NCI-H1930 (cell line): ENCODE measurements around the gene EPHA2.

Source experiments
- DNase-seq, 2 experiments: peaks; one replicate each; lab custom pipeline; 2025; lab: John Stamatoyannopoulos, UW

EPHA2 gene

GRCh38 chr1:16149702-16150488, 6.0 kb downstream of the EPHA2 start:
- DNase-seq = no peak

- no peak for DNase-seq
Observed at GRCh38 chr1:16149146-16149545, 6.7 kb downstream of the EPHA2 start.

DNA sequence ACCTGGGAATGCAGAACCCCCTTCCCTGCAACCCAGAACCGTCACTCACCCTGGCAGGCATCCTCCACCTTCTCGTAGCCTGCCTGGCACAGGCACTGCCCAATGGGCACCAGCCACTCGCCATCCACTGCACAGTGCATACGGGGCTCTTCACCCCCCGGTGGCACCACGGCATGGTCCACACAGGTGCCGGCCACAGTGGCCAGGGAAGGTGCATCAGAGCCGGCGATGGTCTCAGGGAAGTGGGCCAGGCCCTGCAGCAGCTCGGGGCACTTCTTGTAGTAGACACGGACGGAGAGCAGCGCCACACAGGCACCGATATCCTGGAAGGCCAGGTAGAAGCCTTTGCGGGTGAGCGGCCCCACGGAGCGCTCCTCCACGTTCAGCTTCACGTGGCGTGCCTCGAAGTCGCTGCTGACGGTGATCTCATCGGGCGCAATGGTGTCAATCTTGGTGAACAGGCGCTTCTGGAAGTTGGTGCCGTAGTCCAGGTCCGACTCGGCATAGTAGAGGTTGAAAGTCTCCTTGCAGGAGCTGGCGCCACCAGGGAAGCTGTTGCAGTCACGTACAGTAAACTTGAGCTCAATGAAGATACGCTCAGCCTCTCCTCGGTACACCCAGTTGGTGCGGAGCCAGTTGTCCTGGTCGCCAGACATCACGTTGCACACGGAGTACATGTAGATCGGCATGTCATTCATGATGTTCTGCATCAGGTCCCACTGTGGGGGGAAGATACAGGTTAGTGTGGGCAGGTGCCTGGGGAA, 7.4 kb downstream of the EPHA2 start:
- DNase-seq = no peak

DNA sequence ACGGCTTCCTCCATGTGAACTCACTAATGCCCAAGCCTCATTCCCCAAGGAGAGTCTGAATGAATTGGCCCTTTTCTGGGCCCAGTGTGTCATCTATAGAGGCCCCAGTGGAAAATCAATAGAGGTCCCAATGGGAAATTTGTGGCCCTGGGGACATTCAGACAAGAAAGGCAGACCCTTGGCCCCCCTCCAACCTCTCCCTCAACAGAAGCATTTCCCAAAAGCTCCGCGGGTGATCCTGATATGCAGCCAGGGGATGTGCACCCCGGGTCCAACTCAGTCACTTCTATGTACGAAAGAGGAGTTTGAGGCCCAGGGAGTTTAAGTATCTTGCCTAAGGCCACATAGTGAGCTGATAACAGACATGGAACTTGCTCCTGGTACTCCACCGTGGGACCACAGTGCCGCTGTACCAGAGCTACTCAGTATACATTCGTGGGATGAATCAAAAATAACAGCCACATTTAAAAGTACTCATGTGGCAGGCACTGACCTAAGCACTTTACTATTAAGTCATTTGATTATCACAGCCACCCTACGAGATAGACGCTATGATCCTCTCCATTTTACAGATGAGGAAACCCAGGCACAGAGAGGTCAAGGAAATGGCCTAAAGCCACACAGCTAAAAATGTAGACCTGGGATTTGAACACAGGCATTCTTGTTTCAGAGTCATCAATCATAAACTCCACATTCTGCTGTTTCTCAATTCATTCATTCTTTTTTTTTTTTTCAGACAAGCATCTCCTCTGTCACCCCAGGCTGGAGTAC, 8.5 kb downstream of the EPHA2 start:
- no peak for DNase-seq

- DNase-seq = no peak
Observed at GRCh38 chr1:16146279-16147155, 9.4 kb downstream of the EPHA2 start.

GRCh38 chr1:16145662-16146278, 10.1 kb downstream of the EPHA2 start:
- DNase-seq = no peak

- DNase-seq = no peak
Observed at GRCh38 chr1:16145030-16145661, 10.7 kb downstream of the EPHA2 start.

DNA sequence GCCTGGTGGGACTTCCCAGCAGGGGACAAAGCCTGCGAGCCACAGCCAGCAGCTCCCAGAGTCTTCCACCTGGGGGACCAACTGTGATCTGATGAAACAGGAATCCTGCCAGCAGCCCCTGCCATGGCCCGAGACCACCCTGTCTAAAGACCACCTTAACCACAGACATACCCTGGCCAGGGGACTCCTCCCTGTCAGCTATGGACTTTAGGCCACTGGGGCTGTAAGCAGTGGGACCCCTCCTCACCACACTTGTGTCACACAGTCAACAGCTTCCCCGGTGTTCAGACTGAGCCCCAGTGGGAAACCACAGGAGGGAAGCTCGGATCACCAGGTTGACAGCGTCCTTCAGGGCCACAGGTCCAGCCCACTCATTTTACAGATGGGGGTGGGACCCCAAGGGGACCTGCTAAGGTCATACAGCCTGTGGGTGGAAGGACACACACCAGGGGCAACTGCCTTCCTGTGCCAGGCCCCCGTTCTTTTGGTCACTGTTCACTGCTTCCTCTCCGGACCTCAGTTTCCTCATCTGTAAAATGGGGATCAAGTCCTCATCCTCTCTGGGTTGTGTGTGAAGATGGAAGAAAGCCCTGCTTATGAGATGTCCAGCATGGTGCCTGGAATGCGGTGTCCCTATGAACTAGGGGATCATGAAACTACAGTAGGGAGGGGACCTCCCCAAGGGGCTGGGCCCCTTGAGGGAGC, 11.4 kb downstream of the EPHA2 start:
- DNase-seq = no peak

DNA sequence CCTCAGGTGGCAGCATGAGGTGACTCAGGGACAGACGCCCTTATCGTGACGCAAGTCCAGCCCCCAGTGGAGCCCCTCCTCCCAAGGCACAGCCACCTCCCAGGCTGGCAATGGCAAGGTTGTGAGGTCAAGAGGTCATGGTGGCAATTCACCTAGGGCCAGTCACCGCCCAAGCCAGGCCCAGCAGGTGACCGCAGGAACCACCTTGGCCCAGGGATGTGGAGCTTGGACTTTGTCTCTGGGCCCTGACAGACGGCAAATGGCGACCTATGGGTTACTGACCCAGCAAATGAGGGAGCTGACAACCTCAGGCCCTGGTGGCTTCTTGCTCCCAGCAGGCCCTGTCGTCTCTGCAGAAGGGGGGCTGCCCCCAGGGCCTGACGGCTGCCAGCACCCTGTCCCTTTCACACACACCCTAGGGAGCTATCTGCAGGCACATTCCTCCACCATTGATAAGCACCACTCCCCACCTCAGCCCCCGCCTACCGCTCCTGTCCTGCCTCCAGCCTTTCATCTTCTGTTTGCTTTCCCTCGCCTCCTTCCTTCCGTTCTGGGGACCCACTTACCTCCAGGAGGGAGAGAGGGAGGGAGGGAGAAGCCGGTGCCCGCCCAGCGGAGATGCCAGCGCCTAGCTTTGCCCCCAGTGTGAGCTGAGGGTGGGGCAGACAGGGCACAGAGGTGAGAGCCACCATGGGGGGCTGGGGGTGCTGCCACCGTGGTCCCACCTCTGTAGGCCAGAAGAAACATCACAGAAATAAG, 12.1 kb downstream of the EPHA2 start:
- DNase-seq = no peak

- no peak for DNase-seq
Observed at GRCh38 chr1:16143005-16143565, 12.8 kb downstream of the EPHA2 start.

- no peak for DNase-seq
Observed at GRCh38 chr1:16142383-16142995, 13.4 kb downstream of the EPHA2 start.

DNA sequence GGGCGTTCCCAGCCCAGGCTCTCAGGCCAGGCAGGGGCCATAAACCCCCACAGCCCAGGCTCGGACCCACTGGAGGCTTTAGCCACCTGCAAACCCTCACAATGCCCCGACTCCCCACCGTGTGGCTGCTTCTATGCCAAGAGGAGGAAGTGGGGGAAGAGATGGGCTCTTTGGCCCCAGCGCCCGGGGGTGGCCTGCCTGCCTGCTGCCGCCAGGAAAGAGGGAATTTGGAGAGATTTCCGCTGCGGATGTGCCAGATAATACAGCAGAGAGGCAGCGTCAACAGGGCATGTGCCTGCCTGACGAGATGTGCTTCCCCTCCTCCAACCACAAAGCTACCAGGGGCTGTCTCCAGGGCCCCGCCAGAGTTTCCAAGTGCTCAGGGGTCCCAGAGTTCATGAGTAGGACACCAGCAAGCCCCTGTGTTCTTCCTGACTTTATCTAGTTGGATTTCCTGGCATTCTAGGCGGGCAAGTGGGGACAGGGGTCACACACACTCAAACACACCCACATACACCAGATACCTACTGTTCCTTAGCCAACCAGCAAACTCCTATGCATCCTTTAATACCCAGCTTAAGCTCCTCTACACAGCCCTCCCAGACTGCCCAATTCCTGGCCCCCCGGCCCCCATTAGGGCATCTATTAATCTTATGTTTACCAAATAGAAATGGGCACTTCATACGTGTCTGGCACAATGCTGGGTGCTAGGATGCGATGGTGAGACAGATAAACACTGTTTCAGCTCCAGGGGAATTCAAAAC, 14.1 kb downstream of the EPHA2 start:
- no peak for DNase-seq

DNA sequence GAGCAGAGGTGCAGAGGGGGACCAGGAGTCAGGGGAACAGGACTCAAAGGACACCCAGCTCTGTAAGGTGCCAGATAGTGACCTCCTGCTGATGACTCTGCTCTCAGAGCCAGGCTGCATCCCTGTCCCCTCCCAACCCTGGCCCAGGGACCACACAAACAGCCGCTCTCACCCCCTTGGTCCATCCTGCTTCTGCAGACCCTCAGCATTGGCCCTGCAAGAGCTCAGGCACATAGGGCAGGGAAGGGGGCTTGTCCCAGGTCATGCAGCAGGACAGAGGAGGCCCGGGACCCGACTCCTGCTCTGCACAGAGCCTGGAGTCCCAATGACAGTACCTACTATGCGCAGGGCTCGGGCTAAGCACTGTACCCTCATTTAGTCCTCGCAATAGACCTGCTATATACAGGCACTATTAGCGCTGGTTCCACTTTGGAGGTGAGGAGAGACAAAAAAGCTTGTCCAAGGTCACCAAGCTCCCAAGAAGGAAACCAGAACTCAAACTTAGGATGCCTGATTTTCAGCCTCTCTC, 15.7 kb downstream of the EPHA2 start:
- no peak for DNase-seq

- no peak for DNase-seq
Observed at GRCh38 chr1:16139473-16139962, 16.4 kb downstream of the EPHA2 start.

DNA sequence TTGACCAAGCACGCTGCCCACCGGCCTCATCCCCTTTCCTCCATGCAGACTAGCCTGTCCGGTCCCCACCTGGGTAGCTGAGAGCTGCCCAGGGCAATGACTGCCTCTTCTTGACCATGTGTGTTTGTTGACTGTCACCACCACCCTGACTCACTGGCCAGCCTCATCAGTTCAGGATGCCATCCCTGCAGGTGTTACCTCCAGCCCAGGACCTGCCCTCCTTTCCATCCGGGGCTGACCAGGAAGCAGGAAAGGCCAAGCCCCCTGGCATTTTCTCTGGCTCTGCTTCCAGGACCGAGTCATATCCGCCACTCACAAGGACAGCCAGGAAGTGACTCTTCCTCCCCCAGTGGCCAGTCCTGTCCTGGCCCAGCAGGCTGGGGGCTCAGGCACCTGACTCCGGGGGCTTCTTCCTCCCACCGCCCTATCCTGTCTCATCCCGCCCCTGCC, 17.1 kb downstream of the EPHA2 start:
- no peak for DNase-seq

GRCh38 chr1:16137890-16138467, 17.9 kb downstream of the EPHA2 start:
- no peak for DNase-seq

GRCh38 chr1:16135501-16135900, 20.4 kb downstream of the EPHA2 start:
- no peak for DNase-seq
